Activated naive CD4-positive, alpha-beta T cell treated with anti-CD3 and anti-CD28 coated beads for 36 hours (primary cell): ENCODE measurements around the gene CCDC198. TPM values are rescaled to one million over a fixed set of nuclear protein-coding genes. Genes with fewer than 3 reads are reported as not detected.

Source experiments
- CTCF ChIA-PET: fragments of 350-600 bp; sonication (Branson Sonifier 250); formaldehyde crosslinking; loops from one replicate; lab custom pipeline; 2021; ENCODE audit warnings: antibody characterized with exemption; lab: Charles Lee
- DNase-seq: peaks from one replicate; pipeline ENCODE4 v3.0.0-alpha.2; 2020
- H3K27ac Mint-ChIP-seq: one replicate; pipeline ENCODE4 v1.8.0; 2021; ENCODE audit warnings: mild to moderate bottlenecking, mixed read lengths
- H3K27me3 Mint-ChIP-seq: one replicate; pipeline ENCODE4 v1.8.0; 2021; ENCODE audit warnings: low read depth, mixed read lengths
- H3K36me3 Mint-ChIP-seq: one replicate; pipeline ENCODE4 v1.8.0; 2021; ENCODE audit warnings: low read depth, mixed read lengths
- H3K4me1 Mint-ChIP-seq: one replicate; pipeline ENCODE4 v1.8.0; 2021; ENCODE audit warnings: low read depth, mixed read lengths
- H3K4me3 Mint-ChIP-seq: one replicate; pipeline ENCODE4 v1.8.0; 2021; ENCODE audit warnings: mild to moderate bottlenecking, moderate library complexity, mixed read lengths
- H3K9me3 Mint-ChIP-seq: one replicate; pipeline ENCODE4 v1.8.0; 2021; ENCODE audit warnings: mixed read lengths
- intact Hi-C: fragments of 100-400 bp; cut with micrococcal nuclease; formaldehyde crosslinking; loops from one replicate; pipeline ENCODE4 v1.15.1; 2023
- total RNA-seq, 2 experiments: library from RNA; stranded (reverse); gene quantifications; one replicate each; pipeline ENCODE4 v1.2.3, GENCODE V29; 2021

The CCDC198 gene
- total RNA-seq, 2 experiments from 2014 or later = not detected

GRCh38 chr14:57492859-57493258, 798 bp downstream of the CCDC198 start:
- H3K36me3 Mint-ChIP-seq = no peaks in the 10 kb centered on the region
- no peaks in the 10 kb centered on the region for H3K9me3 Mint-ChIP-seq
- no peaks in the 10 kb centered on the region for H3K4me1 Mint-ChIP-seq
- peaks cover 2% of the 10 kb centered on the region for H3K27me3 Mint-ChIP-seq
- intact Hi-C loops = no loop called here
- CTCF ChIA-PET = no interaction called here
- no peak for DNase-seq
- H3K4me3 Mint-ChIP-seq = no peak overlapping the region
- no peak overlapping the region for H3K27ac Mint-ChIP-seq

GRCh38 chr14:57491640-57492039, 2.0 kb downstream of the CCDC198 start:
- Mint-ChIP-seq H3K27ac (no peak overlapping the region), H3K4me3 (no peak overlapping the region), H3K27me3 (peaks cover 4% of the 10 kb centered on the region), H3K4me1 (no peaks in the 10 kb centered on the region), H3K9me3 (no peaks in the 10 kb centered on the region), H3K36me3 (no peaks in the 10 kb centered on the region)
- CTCF ChIA-PET = interaction anchor here (0.6 to 0.7 kb wide), 2 partner anchors 12 to 114 kb away, joined by 3 read pairs; no protein-coding TSS in a partner anchor
- intact Hi-C loops = no loop called here
- DNase-seq = no peak

GRCh38 chr14:57487771-57488170, 5.9 kb downstream of the CCDC198 start:
- Mint-ChIP-seq H3K9me3 (no peaks in the 10 kb centered on the region), H3K36me3 (no peaks in the 10 kb centered on the region), H3K4me1 (no peaks in the 10 kb centered on the region), H3K27ac (no peak overlapping the region), H3K4me3 (no peak overlapping the region), H3K27me3 (peaks cover 4% of the 10 kb centered on the region)
- intact Hi-C loops = no loop called here
- no peak for DNase-seq
- CTCF ChIA-PET = interaction anchor here (0.6 to 1.5 kb wide), 6 partner anchors 11 to 586 kb away, joined by 3 to 9 read pairs (median 3); no protein-coding TSS in a partner anchor

- Mint-ChIP-seq H3K4me3 (no peak overlapping the region), H3K36me3 (no peaks in the 10 kb centered on the region), H3K27me3 (peaks cover 4% of the 10 kb centered on the region), H3K4me1 (no peaks in the 10 kb centered on the region), H3K27ac (no peak overlapping the region), H3K9me3 (no peaks in the 10 kb centered on the region)
- intact Hi-C loops = loop anchor here (1.0 kb wide), 1 partner anchor 585 kb away; no protein-coding TSS in a partner anchor
- CTCF ChIA-PET = interaction anchor here (1.0 to 1.3 kb wide), 2 partner anchors 383 to 587 kb away, joined by 3 to 4 read pairs; no protein-coding TSS in a partner anchor
- peak; percentile 5 for DNase-seq
Observed at GRCh38 chr14:57486767-57487379, 6.8 kb downstream of the CCDC198 start.

GRCh38 chr14:57485635-57486034, 8.0 kb downstream of the CCDC198 start:
- Mint-ChIP-seq H3K9me3 (no peaks in the 10 kb centered on the region), H3K4me1 (no peaks in the 10 kb centered on the region), H3K36me3 (no peaks in the 10 kb centered on the region), H3K27ac (no peak overlapping the region), H3K4me3 (no peak overlapping the region), H3K27me3 (peaks cover 4% of the 10 kb centered on the region)
- intact Hi-C loops = loop anchor here (1.0 kb wide), 1 partner anchor 587 kb away; no protein-coding TSS in a partner anchor
- no peak for DNase-seq
- CTCF ChIA-PET = interaction anchor here (0.7 to 1.3 kb wide), 3 partner anchors 385 to 588 kb away, joined by 3 to 4 read pairs (median 3); no protein-coding TSS in a partner anchor

GRCh38 chr14:57482120-57482519, 11.5 kb downstream of the CCDC198 start:
- intact Hi-C loops = no loop called here
- Mint-ChIP-seq H3K4me3 (no peak overlapping the region), H3K27ac (no peak overlapping the region), H3K36me3 (no peaks in the 10 kb centered on the region), H3K27me3 (no peaks in the 10 kb centered on the region), H3K9me3 (no peaks in the 10 kb centered on the region), H3K4me1 (no peaks in the 10 kb centered on the region)
- DNase-seq = no peak
- CTCF ChIA-PET = no interaction called here

GRCh38 chr14:57480051-57480450, 13.6 kb downstream of the CCDC198 start:
- no peak overlapping the region for H3K27ac Mint-ChIP-seq
- no peaks in the 10 kb centered on the region for H3K36me3 Mint-ChIP-seq
- no peak for DNase-seq
- intact Hi-C loops = no loop called here
- no peaks in the 10 kb centered on the region for H3K4me1 Mint-ChIP-seq
- H3K4me3 Mint-ChIP-seq = no peak overlapping the region
- CTCF ChIA-PET = no interaction called here
- no peaks in the 10 kb centered on the region for H3K27me3 Mint-ChIP-seq
- H3K9me3 Mint-ChIP-seq = no peaks in the 10 kb centered on the region

- DNase-seq = no peak
Observed at GRCh38 chr14:57479197-57479596, 14.5 kb downstream of the CCDC198 start.

GRCh38 chr14:57478050-57478449, 15.6 kb downstream of the CCDC198 start:
- CTCF ChIA-PET = interaction anchor here (1.0 kb wide), 1 partner anchor 9 kb away, joined by 3 read pairs; no protein-coding TSS in a partner anchor
- intact Hi-C loops = no loop called here
- DNase-seq = no peak
- Mint-ChIP-seq H3K27ac (no peak overlapping the region), H3K27me3 (no peaks in the 10 kb centered on the region), H3K36me3 (no peaks in the 10 kb centered on the region), H3K4me1 (no peaks in the 10 kb centered on the region), H3K4me3 (no peak overlapping the region), H3K9me3 (no peaks in the 10 kb centered on the region)

More at GRCh38 chr14:57479197-57479596, 14.5 kb downstream of the CCDC198 start:
- Mint-ChIP-seq H3K36me3 (no peaks in the 10 kb centered on the region), H3K9me3 (no peaks in the 10 kb centered on the region), H3K4me3 (no peak overlapping the region), H3K27ac (no peak overlapping the region), H3K4me1 (no peaks in the 10 kb centered on the region), H3K27me3 (no peaks in the 10 kb centered on the region)
- intact Hi-C loops = no loop called here
- CTCF ChIA-PET = no interaction called here

GRCh38 chr14:57470909-57471308, 22.7 kb downstream of the CCDC198 start:
- H3K27me3 Mint-ChIP-seq = peaks cover 4% of the 10 kb centered on the region

GRCh38 chr14:57464008-57464730, 29.5 kb downstream of the CCDC198 start:
- CTCF ChIA-PET = no interaction called here
- Mint-ChIP-seq H3K27me3 (peaks cover 4% of the 10 kb centered on the region), H3K4me3 (no peak overlapping the region), H3K4me1 (no peaks in the 10 kb centered on the region), H3K9me3 (no peaks in the 10 kb centered on the region), H3K36me3 (no peaks in the 10 kb centered on the region), H3K27ac (no peak overlapping the region)
- intact Hi-C loops = no loop called here
- DNase-seq = no peak

More at GRCh38 chr14:57470909-57471308, 22.7 kb downstream of the CCDC198 start:
- Mint-ChIP-seq H3K4me1 (no peaks in the 10 kb centered on the region), H3K36me3 (no peaks in the 10 kb centered on the region), H3K4me3 (no peak overlapping the region), H3K9me3 (no peaks in the 10 kb centered on the region), H3K27ac (no peak overlapping the region)
- intact Hi-C loops = no loop called here
- CTCF ChIA-PET = no interaction called here
- DNase-seq = no peak

GRCh38 chr14:57462551-57462950, 31.1 kb downstream of the CCDC198 start:
- DNase-seq = no peak
- Mint-ChIP-seq H3K9me3 (no peaks in the 10 kb centered on the region), H3K27me3 (peaks cover 4% of the 10 kb centered on the region), H3K4me1 (no peaks in the 10 kb centered on the region), H3K4me3 (no peak overlapping the region), H3K27ac (no peak overlapping the region), H3K36me3 (no peaks in the 10 kb centered on the region)
- intact Hi-C loops = no loop called here
- CTCF ChIA-PET = interaction anchor here (0.6 kb wide), 1 partner anchor 142 kb away, joined by 3 read pairs; no protein-coding TSS in a partner anchor
